ENCODE measurements around the gene C2orf49.

DNA sequence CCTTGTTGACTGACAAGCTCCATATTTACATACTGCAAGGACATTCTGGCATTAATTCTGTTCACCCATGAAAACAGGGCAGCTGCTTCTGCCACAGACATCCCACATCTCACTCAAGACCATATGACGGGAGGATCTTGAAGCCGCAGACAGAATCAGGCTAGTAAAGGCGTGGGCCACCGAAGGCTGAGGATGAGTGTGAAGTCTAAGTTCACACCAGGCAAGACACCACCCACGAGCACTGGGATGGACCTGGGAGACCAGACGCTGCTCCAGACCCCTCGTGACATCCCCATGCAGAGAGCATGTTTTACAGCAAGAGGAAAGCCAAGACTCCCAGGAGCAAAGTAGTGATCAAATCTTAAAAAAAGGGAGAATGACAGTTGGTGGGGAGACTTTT lies 58.4 kb downstream of the C2orf49 start:
- TF ChIP-seq, protein P1, sequence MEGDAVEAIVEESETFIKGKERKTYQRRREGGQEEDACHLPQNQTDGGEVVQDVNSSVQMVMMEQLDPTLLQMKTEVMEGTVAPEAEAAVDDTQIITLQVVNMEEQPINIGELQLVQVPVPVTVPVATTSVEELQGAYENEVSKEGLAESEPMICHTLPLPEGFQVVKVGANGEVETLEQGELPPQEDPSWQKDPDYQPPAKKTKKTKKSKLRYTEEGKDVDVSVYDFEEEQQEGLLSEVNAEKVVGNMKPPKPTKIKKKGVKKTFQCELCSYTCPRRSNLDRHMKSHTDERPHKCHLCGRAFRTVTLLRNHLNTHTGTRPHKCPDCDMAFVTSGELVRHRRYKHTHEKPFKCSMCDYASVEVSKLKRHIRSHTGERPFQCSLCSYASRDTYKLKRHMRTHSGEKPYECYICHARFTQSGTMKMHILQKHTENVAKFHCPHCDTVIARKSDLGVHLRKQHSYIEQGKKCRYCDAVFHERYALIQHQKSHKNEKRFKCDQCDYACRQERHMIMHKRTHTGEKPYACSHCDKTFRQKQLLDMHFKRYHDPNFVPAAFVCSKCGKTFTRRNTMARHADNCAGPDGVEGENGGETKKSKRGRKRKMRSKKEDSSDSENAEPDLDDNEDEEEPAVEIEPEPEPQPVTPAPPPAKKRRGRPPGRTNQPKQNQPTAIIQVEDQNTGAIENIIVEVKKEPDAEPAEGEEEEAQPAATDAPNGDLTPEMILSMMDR (IDR thresholded peaks at IDR 0.05): no peak
- no peak for TF ChIP-seq EZH2 (IDR thresholded peaks at IDR 0.05; ENCODE audit: borderline replicate concordance, insufficient read depth, low read depth, low read length, poor library complexity, severe bottlenecking)

Data from B cell (primary cell).